Prostate gland (tissue), 2 donors: ENCODE results near the gene FOXP1.

Source experiments
- CTCF ChIP-seq, 4 experiments: fragments of 200-600 bp in 2 of 4; fragments of 450-650 bp in 2 of 4; sonication (generic) in 2 of 4; IDR thresholded peaks; 1 replicate in 3 of 4; 2 replicates in 1 of 4; pipeline ENCODE4 v1.5.1; 2016 to 2019; ENCODE audit warnings: antibody characterized with exemption in 4 of 4, mild to moderate bottlenecking in 2 of 4, moderate library complexity in 2 of 4
- POLR2A ChIP-seq: fragments of 450-650 bp; IDR thresholded peaks from one replicate; pipeline ENCODE4 v1.6.1; 2016; ENCODE audit warnings: antibody characterized with exemption, mild to moderate bottlenecking
- POLR2AphosphoS5 ChIP-seq: sonication (generic); formaldehyde crosslinking; IDR thresholded peaks from one replicate; pipeline ENCODE4 v1.6.1; 2017; ENCODE audit warnings: antibody characterized with exemption

- TF ChIP-seq POLR2AphosphoS5 (no peak), POLR2A (no peak), CTCF (IDR thresholded peaks at IDR 0.05) (no peak)
Observed at GRCh38 chr3:71127844-71128243, 455.7 kb downstream of the FOXP1 start.
